GM23338 (cell line): ENCODE results near the gene EPHA6.

Experiments used
- CTCF ChIP-seq, 2 experiments: fragments of 200-600 bp in 1 of 2; sonication (generic) in 1 of 2; conservative IDR thresholded peaks; 2 replicates each; pipeline versions ENCODE4 v1.5.1 to v1.6.1; 2016 to 2017; ENCODE audit warnings: antibody characterized with exemption in 2 of 2, low read depth in 2 of 2, mild to moderate bottlenecking in 2 of 2, moderate library complexity in 1 of 2
- EZH2 ChIP-seq: fragments of 200-600 bp; sonication (generic); IDR thresholded peaks from one replicate; pipeline ENCODE4 v1.8.0; 2017; ENCODE audit warnings: antibody characterized with exemption, mild to moderate bottlenecking, low read depth; ENCODE audit not compliant: unreplicated experiment
- EZH2phosphoT487 ChIP-seq: fragments of 200-600 bp; sonication (generic); IDR thresholded peaks from one replicate; pipeline ENCODE4 v1.8.1; 2018; ENCODE audit warnings: antibody characterized with exemption; ENCODE audit not compliant: unreplicated experiment
- POLR2AphosphoS5 ChIP-seq: IDR thresholded peaks from 2 replicates; pipeline ENCODE4 v1.6.1; 2016; ENCODE audit warnings: antibody characterized with exemption, low read depth
- ZNF114 ChIP-seq: fragments of 250-450 bp; sonication (Bioruptor Pico); IDR thresholded peaks from 2 replicates; pipeline ENCODE4 v1.5.0; 2020; ENCODE audit warnings: mild to moderate bottlenecking, moderate library complexity

GRCh38 chr3:97189835-97190234 is 375.4 kb downstream of the EPHA6 start:
- no peak for TF ChIP-seq CTCF (conservative IDR thresholded peaks at IDR 0.05; ENCODE audit: low read depth in 2 of 2)
- TF ChIP-seq EZH2, result no peak
- no peak for TF ChIP-seq POLR2AphosphoS5
- TF ChIP-seq ZNF114 (CRISPR knock-in tag), result no peak
- TF ChIP-seq EZH2phosphoT487, result no peak
